ENCODE data around the gene CXXC5.

GRCh38 chr5:139659695-139660101 is 11.5 kb downstream of the CXXC5 start:
- TF ChIP-seq CTCF (IDR thresholded peaks at IDR 0.05) (no peak), POLR2A (IDR thresholded peaks at IDR 0.05) (no peak), POLR2AphosphoS5 (IDR thresholded peaks at IDR 0.05) (no peak), EP300 (IDR thresholded peaks at IDR 0.05) (no peak)
